HepG2 (cell line): Measurements from ENCODE around the gene DFFA. TPM values are rescaled to one million over a fixed set of nuclear protein-coding genes. Genes with fewer than 3 reads are reported as not detected.
A peak's percentile ranks its signal among the peaks of the same experiment; 100 is the strongest.

Source experiments
- CENPT ChIP-seq: sonication (generic); formaldehyde crosslinking; IDR thresholded peaks from 2 replicates; pipeline ENCODE4 v1.8.0; 2022; ENCODE audit warnings: low read depth, mild to moderate bottlenecking, moderate library complexity, missing genetic modification reagents
- FOXC1 ChIP-seq: sonication (generic); formaldehyde crosslinking; IDR thresholded peaks from 2 replicates; pipeline ENCODE4 v1.8.0; 2022; ENCODE audit warnings: mild to moderate bottlenecking, missing genetic modification reagents, borderline replicate concordance
- HOXA9 ChIP-seq: sonication (generic); formaldehyde crosslinking; IDR thresholded peaks from 2 replicates; pipeline ENCODE4 v1.8.1; 2022; ENCODE audit warnings: missing genetic modification reagents, mild to moderate bottlenecking, moderate library complexity, borderline replicate concordance
- MAF1 ChIP-seq: sonication (generic); formaldehyde crosslinking; IDR thresholded peaks from 2 replicates; pipeline ENCODE4 v1.5.0; 2020; ENCODE audit warnings: missing genetic modification reagents, borderline replicate concordance
- NFE2 ChIP-seq: sonication (generic); formaldehyde crosslinking; IDR thresholded peaks from 2 replicates; pipeline ENCODE4 v1.4.0; 2020; ENCODE audit warnings: missing genetic modification reagents
- NFE2L2 ChIP-seq: fragments of 150-350 bp; IDR thresholded peaks from 2 replicates; pipeline ENCODE4 v1.6.1; 2014; ENCODE audit warnings: low read length
- NR3C1 ChIP-seq: sonication (generic); formaldehyde crosslinking; IDR thresholded peaks from 2 replicates; pipeline ENCODE4 v1.4.0; 2020; ENCODE audit warnings: missing genetic modification reagents
- RELA ChIP-seq: sonication (generic); formaldehyde crosslinking; IDR thresholded peaks from 2 replicates; pipeline ENCODE4 v1.4.0; 2020; ENCODE audit warnings: missing genetic modification reagents
- RFXANK ChIP-seq: IDR thresholded peaks from 2 replicates; pipeline ENCODE4 v1.6.1; 2016
- SYNCRIP ChIP-seq: fragments of 200-400 bp; formaldehyde crosslinking; IDR thresholded peaks from 2 replicates; pipeline ENCODE4 v1.6.1; 2018; ENCODE audit warnings: mild to moderate bottlenecking, low read depth, low read length; ENCODE audit not compliant: insufficient read depth
- XRCC5 ChIP-seq: fragments of 200-400 bp; formaldehyde crosslinking; optimal IDR thresholded peaks from 2 replicates; pipeline ENCODE3; 2017; ENCODE audit warnings: mild to moderate bottlenecking, low read length
- ZNF205 ChIP-seq: IDR thresholded peaks from 2 replicates; pipeline ENCODE4 v1.6.1; 2018; ENCODE audit warnings: missing biosample characterization, missing genetic modification reagents
- polyA plus RNA-seq, 8 experiments: library from polyadenylated mRNA; depleted of rRNA in 3 of 8; stranded (reverse) in 7 of 8; unstranded in 1 of 8; fragments of >200 nt; fragmentation: Illumina TruSeq in 4 of 8; extraction: Trizol in 4 of 8; gene quantifications; 2 replicates each; pipeline versions ENCODE4 v1.2.1 to v1.2.3, GENCODE V29; 2011 to 2016; ENCODE audit warnings: low read depth in 4 of 8, missing spikeins in 1 of 8, mixed read lengths in 1 of 8; ENCODE audit not compliant: insufficient read depth in 1 of 8
- total RNA-seq, 5 experiments: library from RNA; depleted of rRNA; stranded (reverse); fragments of >200 nt; fragmentation: Illumina TruSeq; extraction: Trizol; gene quantifications; 2 replicates each; pipeline ENCODE4 v1.2.3, GENCODE V29; 2016; ENCODE audit warnings: low read depth in 1 of 5
- TF ChIP-seq, protein P1 (sequence below): sonication (generic); formaldehyde crosslinking; IDR thresholded peaks from 2 replicates; pipeline ENCODE4 v1.4.0; 2020; ENCODE audit warnings: missing genetic modification reagents
- TF ChIP-seq, protein P2 (sequence below): sonication (generic); formaldehyde crosslinking; IDR thresholded peaks from 2 replicates; pipeline ENCODE4 v1.8.0; 2022; ENCODE audit warnings: mild to moderate bottlenecking, missing genetic modification reagents, moderate library complexity
- TF ChIP-seq, protein P3 (sequence below): sonication (generic); formaldehyde crosslinking; IDR thresholded peaks from 2 replicates; pipeline ENCODE4 v1.4.0; 2020; ENCODE audit warnings: missing genetic modification reagents
- TF ChIP-seq, protein P4 (sequence below): IDR thresholded peaks from 2 replicates; pipeline ENCODE4 v1.6.1; 2018; ENCODE audit warnings: missing genetic modification reagents
- TF ChIP-seq, protein P5 (sequence below): sonication (generic); formaldehyde crosslinking; conservative IDR thresholded peaks from 2 replicates; pipeline ENCODE4 v1.8.0; 2022; ENCODE audit warnings: missing genetic modification reagents

DFFA gene
- total and polyA plus RNA-seq, 2 of the 13 experiments (the other 11 are each of a cell fraction or from before 2014, with no cell fraction given): 16.5 to 33.9 TPM

DNA sequence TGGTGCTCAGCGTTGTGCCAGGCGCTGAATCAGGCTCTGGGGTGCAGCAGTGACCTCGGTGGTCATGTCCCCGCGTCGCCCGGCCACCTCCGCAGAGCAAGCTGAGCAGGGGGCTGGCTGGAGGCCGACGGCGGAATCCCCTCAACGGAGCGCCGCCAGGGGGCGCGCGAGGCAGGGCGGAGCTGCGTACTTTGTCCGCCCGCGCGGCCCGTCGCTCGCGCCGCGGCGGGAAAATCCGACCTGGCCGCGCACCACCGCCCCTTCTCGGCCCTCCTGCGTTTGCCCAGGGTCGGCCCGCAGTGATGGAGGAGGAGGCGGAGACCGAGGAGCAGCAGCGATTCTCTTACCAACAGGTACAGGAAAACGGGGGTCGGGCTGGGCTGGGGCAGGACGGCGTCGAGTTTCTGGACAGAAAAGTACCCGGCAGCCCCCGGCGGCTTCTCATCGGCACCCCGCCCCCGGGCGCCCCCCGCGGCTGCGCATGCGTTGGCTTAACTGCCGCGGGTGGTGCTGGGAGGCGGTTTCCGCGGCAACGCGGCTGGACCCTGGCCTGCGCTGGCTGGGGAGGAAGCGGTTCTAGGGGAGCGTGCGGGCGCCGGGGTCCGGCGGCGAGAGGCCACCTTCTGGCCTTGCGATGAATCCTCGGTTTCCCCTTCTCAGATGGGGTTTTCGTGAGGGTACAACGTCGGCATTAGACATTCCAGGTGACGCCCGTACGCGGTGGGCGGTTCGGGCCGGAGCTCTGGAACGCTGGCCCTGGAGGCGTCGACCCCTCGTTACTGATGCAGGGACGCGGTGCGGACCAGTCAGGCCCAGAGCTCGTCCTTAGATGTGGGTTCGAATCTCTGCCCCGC is 41.9 kb downstream of the DFFA start, which contains the start of gene CENPS (continued):
- TF ChIP-seq, protein P1, sequence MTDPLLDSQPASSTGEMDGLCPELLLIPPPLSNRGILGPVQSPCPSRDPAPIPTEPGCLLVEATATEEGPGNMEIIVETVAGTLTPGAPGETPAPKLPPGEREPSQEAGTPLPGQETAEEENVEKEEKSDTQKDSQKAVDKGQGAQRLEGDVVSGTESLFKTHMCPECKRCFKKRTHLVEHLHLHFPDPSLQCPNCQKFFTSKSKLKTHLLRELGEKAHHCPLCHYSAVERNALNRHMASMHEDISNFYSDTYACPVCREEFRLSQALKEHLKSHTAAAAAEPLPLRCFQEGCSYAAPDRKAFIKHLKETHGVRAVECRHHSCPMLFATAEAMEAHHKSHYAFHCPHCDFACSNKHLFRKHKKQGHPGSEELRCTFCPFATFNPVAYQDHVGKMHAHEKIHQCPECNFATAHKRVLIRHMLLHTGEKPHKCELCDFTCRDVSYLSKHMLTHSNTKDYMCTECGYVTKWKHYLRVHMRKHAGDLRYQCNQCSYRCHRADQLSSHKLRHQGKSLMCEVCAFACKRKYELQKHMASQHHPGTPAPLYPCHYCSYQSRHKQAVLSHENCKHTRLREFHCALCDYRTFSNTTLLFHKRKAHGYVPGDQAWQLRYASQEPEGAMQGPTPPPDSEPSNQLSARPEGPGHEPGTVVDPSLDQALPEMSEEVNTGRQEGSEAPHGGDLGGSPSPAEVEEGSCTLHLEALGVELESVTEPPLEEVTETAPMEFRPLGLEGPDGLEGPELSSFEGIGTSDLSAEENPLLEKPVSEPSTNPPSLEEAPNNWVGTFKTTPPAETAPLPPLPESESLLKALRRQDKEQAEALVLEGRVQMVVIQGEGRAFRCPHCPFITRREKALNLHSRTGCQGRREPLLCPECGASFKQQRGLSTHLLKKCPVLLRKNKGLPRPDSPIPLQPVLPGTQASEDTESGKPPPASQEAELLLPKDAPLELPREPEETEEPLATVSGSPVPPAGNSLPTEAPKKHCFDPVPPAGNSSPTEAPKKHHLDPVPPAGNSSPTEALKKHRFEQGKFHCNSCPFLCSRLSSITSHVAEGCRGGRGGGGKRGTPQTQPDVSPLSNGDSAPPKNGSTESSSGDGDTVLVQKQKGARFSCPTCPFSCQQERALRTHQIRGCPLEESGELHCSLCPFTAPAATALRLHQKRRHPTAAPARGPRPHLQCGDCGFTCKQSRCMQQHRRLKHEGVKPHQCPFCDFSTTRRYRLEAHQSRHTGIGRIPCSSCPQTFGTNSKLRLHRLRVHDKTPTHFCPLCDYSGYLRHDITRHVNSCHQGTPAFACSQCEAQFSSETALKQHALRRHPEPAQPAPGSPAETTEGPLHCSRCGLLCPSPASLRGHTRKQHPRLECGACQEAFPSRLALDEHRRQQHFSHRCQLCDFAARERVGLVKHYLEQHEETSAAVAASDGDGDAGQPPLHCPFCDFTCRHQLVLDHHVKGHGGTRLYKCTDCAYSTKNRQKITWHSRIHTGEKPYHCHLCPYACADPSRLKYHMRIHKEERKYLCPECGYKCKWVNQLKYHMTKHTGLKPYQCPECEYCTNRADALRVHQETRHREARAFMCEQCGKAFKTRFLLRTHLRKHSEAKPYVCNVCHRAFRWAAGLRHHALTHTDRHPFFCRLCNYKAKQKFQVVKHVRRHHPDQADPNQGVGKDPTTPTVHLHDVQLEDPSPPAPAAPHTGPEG (CRISPR knock-in tag): peak; percentile 88
- TF ChIP-seq MAF1 (CRISPR knock-in tag): 0 out of 2 replicates have a peak, but pooled peaks have one; percentile 17
- no peak for TF ChIP-seq NR3C1
- peak; percentile 89 for TF ChIP-seq CENPT (CRISPR knock-in tag)
- peak; percentile 68; the same call in 1 of the 2 replicates for TF ChIP-seq RELA
- TF ChIP-seq NFE2 (CRISPR knock-in tag): no peak
- no peak for TF ChIP-seq SYNCRIP
- TF ChIP-seq ZNF205: peak; percentile 61
- peak; percentile 68; the same call in 1 of the 2 replicates for TF ChIP-seq RFXANK (CRISPR knock-in tag)
- TF ChIP-seq, protein P2, sequence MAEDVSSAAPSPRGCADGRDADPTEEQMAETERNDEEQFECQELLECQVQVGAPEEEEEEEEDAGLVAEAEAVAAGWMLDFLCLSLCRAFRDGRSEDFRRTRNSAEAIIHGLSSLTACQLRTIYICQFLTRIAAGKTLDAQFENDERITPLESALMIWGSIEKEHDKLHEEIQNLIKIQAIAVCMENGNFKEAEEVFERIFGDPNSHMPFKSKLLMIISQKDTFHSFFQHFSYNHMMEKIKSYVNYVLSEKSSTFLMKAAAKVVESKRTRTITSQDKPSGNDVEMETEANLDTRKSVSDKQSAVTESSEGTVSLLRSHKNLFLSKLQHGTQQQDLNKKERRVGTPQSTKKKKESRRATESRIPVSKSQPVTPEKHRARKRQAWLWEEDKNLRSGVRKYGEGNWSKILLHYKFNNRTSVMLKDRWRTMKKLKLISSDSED: 0 out of 2 replicates have a peak, but pooled peaks have one; percentile 90
- TF ChIP-seq, protein P3, sequence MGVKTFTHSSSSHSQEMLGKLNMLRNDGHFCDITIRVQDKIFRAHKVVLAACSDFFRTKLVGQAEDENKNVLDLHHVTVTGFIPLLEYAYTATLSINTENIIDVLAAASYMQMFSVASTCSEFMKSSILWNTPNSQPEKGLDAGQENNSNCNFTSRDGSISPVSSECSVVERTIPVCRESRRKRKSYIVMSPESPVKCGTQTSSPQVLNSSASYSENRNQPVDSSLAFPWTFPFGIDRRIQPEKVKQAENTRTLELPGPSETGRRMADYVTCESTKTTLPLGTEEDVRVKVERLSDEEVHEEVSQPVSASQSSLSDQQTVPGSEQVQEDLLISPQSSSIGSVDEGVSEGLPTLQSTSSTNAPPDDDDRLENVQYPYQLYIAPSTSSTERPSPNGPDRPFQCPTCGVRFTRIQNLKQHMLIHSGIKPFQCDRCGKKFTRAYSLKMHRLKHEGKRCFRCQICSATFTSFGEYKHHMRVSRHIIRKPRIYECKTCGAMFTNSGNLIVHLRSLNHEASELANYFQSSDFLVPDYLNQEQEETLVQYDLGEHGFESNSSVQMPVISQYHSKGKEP (CRISPR knock-in tag): peak; percentile 12; the same call in 1 of the 2 replicates
- TF ChIP-seq NFE2L2: no peak
- peak; percentile 96 for TF ChIP-seq FOXC1 (CRISPR knock-in tag)
- TF ChIP-seq HOXA9 (CRISPR knock-in tag): peak; percentile 98
- TF ChIP-seq, protein P4, sequence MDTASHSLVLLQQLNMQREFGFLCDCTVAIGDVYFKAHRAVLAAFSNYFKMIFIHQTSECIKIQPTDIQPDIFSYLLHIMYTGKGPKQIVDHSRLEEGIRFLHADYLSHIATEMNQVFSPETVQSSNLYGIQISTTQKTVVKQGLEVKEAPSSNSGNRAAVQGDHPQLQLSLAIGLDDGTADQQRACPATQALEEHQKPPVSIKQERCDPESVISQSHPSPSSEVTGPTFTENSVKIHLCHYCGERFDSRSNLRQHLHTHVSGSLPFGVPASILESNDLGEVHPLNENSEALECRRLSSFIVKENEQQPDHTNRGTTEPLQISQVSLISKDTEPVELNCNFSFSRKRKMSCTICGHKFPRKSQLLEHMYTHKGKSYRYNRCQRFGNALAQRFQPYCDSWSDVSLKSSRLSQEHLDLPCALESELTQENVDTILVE (CRISPR knock-in tag): peak; percentile 83; the same call in 1 of the 2 replicates
- TF ChIP-seq, protein P5, sequence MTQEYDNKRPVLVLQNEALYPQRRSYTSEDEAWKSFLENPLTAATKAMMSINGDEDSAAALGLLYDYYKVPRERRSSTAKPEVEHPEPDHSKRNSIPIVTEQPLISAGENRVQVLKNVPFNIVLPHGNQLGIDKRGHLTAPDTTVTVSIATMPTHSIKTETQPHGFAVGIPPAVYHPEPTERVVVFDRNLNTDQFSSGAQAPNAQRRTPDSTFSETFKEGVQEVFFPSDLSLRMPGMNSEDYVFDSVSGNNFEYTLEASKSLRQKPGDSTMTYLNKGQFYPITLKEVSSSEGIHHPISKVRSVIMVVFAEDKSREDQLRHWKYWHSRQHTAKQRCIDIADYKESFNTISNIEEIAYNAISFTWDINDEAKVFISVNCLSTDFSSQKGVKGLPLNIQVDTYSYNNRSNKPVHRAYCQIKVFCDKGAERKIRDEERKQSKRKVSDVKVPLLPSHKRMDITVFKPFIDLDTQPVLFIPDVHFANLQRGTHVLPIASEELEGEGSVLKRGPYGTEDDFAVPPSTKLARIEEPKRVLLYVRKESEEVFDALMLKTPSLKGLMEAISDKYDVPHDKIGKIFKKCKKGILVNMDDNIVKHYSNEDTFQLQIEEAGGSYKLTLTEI: peak; percentile 81; the same call in 1 of the 2 replicates
- TF ChIP-seq XRCC5: peak; percentile 94
